K562 (cell line): Measurements from ENCODE around the gene SDR42E2. TPM values are rescaled to one million over a fixed set of nuclear protein-coding genes. Genes with fewer than 3 reads are reported as not detected.
A peak's percentile ranks its signal among the peaks of the same experiment; 100 is the strongest.

Source experiments
- ARNT ChIP-seq, 2 experiments: fragments of 450-650 bp; IDR thresholded peaks; 2 replicates each; pipeline ENCODE4 v1.6.1; 2016; ENCODE audit warnings: mild to moderate bottlenecking in 1 of 2
- C11orf30 ChIP-seq: fragments of 450-650 bp; IDR thresholded peaks from 2 replicates; pipeline ENCODE4 v1.6.1; 2016; ENCODE audit warnings: low read depth, mild to moderate bottlenecking
- CC2D1A ChIP-seq: fragments of 450-650 bp; IDR thresholded peaks from 2 replicates; pipeline ENCODE4 v1.6.1; 2017; ENCODE audit warnings: mild to moderate bottlenecking
- KDM5B ChIP-seq: fragments of 200-600 bp; sonication (generic); IDR thresholded peaks from 2 replicates; pipeline ENCODE4 v1.6.1; 2012; ENCODE audit warnings: low read depth, mild to moderate bottlenecking, moderate library complexity, low read length, control low read depth, inconsistent platforms; ENCODE audit not compliant: insufficient replicate concordance
- MAFK ChIP-seq: IDR thresholded peaks from 2 replicates; pipeline ENCODE4 v1.6.1; 2011; ENCODE audit warnings: low read length, improper control_type of control experiment
- MTA3 ChIP-seq: fragments of 450-650 bp; formaldehyde crosslinking; IDR thresholded peaks from 2 replicates; pipeline ENCODE4 v1.6.1; 2017; ENCODE audit warnings: mild to moderate bottlenecking, borderline replicate concordance
- PTBP1 ChIP-seq: fragments of 200-400 bp; formaldehyde crosslinking; IDR thresholded peaks from 2 replicates; pipeline ENCODE4 v1.6.1; 2017; ENCODE audit warnings: low read depth, low read length
- SMARCA5 ChIP-seq: fragments of 450-650 bp; IDR thresholded peaks from 2 replicates; pipeline ENCODE4 v1.6.1; 2016
- SRSF3 ChIP-seq: fragments of 200-400 bp; formaldehyde crosslinking; IDR thresholded peaks from 2 replicates; pipeline ENCODE4 v1.6.1; 2016; ENCODE audit warnings: mild to moderate bottlenecking, low read length, moderate library complexity; ENCODE audit not compliant: insufficient read depth
- THRAP3 ChIP-seq: fragments of 450-650 bp; IDR thresholded peaks from 2 replicates; pipeline ENCODE4 v1.6.1; 2016; ENCODE audit warnings: mild to moderate bottlenecking, inconsistent platforms, borderline replicate concordance
- ZBED1 ChIP-seq: IDR thresholded peaks from 2 replicates; pipeline ENCODE4 v1.6.1; 2014
- ZNF253 ChIP-seq: fragments of 250-450 bp; sonication (Bioruptor Pico); conservative IDR thresholded peaks from 2 replicates; pipeline ENCODE4 v1.6.1; 2021; ENCODE audit warnings: mild to moderate bottlenecking
- ZNF766 ChIP-seq: fragments of 200-800 bp; sonication (Bioruptor generic); conservative IDR thresholded peaks from 2 replicates; pipeline ENCODE4 v1.6.1; 2016; ENCODE audit warnings: missing genetic modification characterization, missing compliant biosample characterization
- polyA plus RNA-seq, 8 experiments: library from polyadenylated mRNA; depleted of rRNA in 4 of 8; stranded (reverse) in 5 of 8; unstranded in 3 of 8; fragments of >200 nt; fragmentation: Nextera tagmentation in 2 of 8; fragmentation: Illumina TruSeq in 1 of 8; extraction: Ambion mirVana in 2 of 8; extraction: Trizol in 1 of 8; gene quantifications; 2 replicates each; pipeline versions ENCODE4 v1.2.1 to v1.2.3, GENCODE V29; 2011 to 2014; ENCODE audit warnings: inconsistent platforms in 1 of 8, missing spikeins in 1 of 8
- total RNA-seq, 7 experiments: library from RNA; depleted of rRNA in 6 of 7; stranded (reverse); fragments of >200 nt in 6 of 7; fragmentation: Illumina TruSeq in 2 of 7; extraction: Trizol in 2 of 7; gene quantifications; 2 replicates each; pipeline versions ENCODE4 v1.2.1 to v1.2.3, GENCODE V29; 2011 to 2021; ENCODE audit warnings: low replicate concordance in 1 of 7
- TF ChIP-seq, protein P1 (sequence below): sonication (generic); formaldehyde crosslinking; IDR thresholded peaks from 2 replicates; pipeline ENCODE4 v1.8.1; 2023; ENCODE audit warnings: mild to moderate bottlenecking, missing genetic modification reagents
- TF ChIP-seq, protein P2 (sequence below): sonication (generic); formaldehyde crosslinking; IDR thresholded peaks from 2 replicates; pipeline ENCODE4 v1.8.1; 2023; ENCODE audit warnings: mild to moderate bottlenecking, missing genetic modification reagents, moderate library complexity
- TF ChIP-seq, protein P3 (sequence below): sonication (generic); formaldehyde crosslinking; IDR thresholded peaks from 2 replicates; pipeline ENCODE4 v1.8.1; 2022; ENCODE audit warnings: missing genetic modification reagents
- TF ChIP-seq, protein P4 (sequence below): sonication (generic); formaldehyde crosslinking; IDR thresholded peaks from 2 replicates; pipeline ENCODE4 v1.8.1; 2023; ENCODE audit warnings: mild to moderate bottlenecking, missing genetic modification reagents

SDR42E2 gene
- total and polyA plus RNA-seq, 9 of the 15 experiments (the other 6 are each of a cell fraction or from before 2014, with no cell fraction given) = 0.03 to 0.07 (median 0.04) TPM; not detected in 4

DNA sequence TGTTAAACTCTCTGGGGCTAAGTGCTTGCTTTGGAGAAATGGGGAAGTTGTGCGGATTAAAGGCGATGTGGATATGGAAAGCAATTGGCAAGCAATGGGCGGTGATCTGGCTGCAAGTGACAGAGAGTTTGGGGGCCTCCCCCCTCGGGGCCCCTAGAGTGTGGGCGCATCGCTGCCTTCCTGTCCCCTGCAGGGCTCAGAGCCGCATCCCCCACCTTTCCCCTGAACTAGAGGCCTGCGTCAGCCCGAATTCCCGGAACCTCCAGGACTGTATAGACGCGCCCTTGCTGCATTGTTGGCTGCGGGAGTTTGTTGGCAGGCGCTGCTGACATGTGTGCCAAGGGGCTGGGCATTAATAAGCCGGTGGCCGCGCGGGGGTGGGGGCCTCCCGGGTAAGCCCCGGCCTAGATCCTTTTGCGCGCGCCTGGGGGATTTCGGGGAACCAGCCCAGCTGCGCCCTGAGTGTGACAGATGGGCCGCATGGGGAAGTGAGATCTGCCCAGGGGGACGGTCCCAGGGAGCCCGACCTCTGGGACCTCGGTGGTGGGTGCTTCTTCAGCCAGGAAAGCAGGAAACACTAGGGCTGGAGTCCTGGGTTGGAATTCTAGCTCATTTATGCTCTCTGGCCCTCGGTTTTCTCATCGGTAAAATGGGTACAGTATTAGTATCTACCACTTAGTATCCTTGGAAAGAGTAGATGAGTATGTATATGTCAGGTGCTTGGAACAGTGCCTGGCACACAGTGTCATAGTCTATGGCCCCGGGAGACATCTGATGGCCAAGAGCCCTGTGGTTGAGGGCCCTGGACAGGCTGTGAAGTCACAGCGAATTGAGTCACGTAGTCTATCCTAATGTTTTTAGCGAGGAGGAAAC lies 44.8 kb downstream of the SDR42E2 start (continued):
- TF ChIP-seq KDM5B = peak; percentile 7
- TF ChIP-seq CC2D1A = no peak
- TF ChIP-seq, protein P1, sequence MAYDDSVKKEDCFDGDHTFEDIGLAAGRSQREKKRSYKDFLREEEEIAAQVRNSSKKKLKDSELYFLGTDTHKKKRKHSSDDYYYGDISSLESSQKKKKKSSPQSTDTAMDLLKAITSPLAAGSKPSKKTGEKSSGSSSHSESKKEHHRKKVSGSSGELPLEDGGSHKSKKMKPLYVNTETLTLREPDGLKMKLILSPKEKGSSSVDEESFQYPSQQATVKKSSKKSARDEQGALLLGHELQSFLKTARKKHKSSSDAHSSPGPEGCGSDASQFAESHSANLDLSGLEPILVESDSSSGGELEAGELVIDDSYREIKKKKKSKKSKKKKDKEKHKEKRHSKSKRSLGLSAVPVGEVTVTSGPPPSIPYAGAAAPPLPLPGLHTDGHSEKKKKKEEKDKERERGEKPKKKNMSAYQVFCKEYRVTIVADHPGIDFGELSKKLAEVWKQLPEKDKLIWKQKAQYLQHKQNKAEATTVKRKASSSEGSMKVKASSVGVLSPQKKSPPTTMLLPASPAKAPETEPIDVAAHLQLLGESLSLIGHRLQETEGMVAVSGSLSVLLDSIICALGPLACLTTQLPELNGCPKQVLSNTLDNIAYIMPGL (CRISPR knock-in tag) = no peak
- TF ChIP-seq, protein P2, sequence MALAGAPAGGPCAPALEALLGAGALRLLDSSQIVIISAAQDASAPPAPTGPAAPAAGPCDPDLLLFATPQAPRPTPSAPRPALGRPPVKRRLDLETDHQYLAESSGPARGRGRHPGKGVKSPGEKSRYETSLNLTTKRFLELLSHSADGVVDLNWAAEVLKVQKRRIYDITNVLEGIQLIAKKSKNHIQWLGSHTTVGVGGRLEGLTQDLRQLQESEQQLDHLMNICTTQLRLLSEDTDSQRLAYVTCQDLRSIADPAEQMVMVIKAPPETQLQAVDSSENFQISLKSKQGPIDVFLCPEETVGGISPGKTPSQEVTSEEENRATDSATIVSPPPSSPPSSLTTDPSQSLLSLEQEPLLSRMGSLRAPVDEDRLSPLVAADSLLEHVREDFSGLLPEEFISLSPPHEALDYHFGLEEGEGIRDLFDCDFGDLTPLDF = no peak
- TF ChIP-seq SMARCA5 = peak; percentile 74; the same call in 1 of the 2 replicates
- no peak for TF ChIP-seq THRAP3
- TF ChIP-seq C11orf30 = no peak
- TF ChIP-seq MTA3 = no peak
- TF ChIP-seq, protein P3, sequence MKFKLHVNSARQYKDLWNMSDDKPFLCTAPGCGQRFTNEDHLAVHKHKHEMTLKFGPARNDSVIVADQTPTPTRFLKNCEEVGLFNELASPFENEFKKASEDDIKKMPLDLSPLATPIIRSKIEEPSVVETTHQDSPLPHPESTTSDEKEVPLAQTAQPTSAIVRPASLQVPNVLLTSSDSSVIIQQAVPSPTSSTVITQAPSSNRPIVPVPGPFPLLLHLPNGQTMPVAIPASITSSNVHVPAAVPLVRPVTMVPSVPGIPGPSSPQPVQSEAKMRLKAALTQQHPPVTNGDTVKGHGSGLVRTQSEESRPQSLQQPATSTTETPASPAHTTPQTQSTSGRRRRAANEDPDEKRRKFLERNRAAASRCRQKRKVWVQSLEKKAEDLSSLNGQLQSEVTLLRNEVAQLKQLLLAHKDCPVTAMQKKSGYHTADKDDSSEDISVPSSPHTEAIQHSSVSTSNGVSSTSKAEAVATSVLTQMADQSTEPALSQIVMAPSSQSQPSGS (CRISPR knock-in tag) = no peak
- TF ChIP-seq MAFK = no peak
- TF ChIP-seq ZBED1 = 0 out of 2 replicates have a peak, but pooled peaks have one; percentile 17
- TF ChIP-seq, protein P4, sequence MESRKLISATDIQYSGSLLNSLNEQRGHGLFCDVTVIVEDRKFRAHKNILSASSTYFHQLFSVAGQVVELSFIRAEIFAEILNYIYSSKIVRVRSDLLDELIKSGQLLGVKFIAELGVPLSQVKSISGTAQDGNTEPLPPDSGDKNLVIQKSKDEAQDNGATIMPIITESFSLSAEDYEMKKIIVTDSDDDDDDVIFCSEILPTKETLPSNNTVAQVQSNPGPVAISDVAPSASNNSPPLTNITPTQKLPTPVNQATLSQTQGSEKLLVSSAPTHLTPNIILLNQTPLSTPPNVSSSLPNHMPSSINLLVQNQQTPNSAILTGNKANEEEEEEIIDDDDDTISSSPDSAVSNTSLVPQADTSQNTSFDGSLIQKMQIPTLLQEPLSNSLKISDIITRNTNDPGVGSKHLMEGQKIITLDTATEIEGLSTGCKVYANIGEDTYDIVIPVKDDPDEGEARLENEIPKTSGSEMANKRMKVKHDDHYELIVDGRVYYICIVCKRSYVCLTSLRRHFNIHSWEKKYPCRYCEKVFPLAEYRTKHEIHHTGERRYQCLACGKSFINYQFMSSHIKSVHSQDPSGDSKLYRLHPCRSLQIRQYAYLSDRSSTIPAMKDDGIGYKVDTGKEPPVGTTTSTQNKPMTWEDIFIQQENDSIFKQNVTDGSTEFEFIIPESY (CRISPR knock-in tag) = no peak
- TF ChIP-seq PTBP1 = no peak
- no peak for TF ChIP-seq ARNT (IDR thresholded peaks at IDR 0.05)
- TF ChIP-seq ZNF766 (CRISPR knock-in tag) = 0 out of 2 replicates have a peak, but pooled peaks have one; percentile 53
- TF ChIP-seq ZNF253 (CRISPR knock-in tag) = no peak
- TF ChIP-seq SRSF3 = no peak
- TF ChIP-seq, all 486 proteins: peak for 30
